Stimulated activated CD4-positive, alpha-beta T cell treated with anti-CD3 and anti-CD28 coated beads, Interleukin-4, amount 100 ng/mL, for 1 hour (primary cell): ENCODE results near the gene CHST15.
"Not testable (repeated sequence)": the region's sequence is repeated elsewhere in the genome, so short reads cannot be mapped to it uniquely, and the experiment has no call there.

ENCODE experiments used
- DNase-seq: peaks from one replicate; pipeline ENCODE4 v3.0.0-alpha.2; 2020

CHST15 gene

DNA sequence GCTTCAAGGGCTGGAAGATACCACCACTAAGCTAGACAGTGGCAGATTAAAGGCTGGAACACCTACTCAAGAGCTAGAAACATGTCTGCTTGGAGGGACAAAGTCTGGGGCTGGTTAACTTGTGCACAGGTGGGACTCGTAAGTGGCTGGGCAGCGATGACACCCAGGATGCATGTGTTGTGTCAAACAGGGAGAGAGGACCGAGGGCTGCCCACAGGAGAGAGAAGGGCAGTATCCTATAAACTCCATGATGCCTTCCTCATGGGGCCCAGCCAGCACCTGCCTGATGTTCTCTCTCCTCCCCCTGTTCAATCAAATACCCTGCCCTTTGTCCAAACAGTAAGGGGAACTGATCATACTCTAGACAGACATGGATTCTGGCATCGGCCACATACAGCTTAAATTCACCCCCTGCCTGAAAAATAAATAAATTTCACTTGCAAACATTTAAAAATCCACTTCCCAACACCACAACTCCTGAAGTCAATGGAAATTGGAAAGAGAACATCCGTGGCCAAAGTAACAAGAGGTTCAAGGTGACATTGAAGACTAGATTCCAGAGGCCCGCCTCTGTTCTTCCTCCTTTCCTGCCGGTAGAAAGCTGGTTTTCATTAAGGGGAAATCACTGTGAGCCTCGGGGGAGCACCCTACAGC lies 50.6 kb downstream of the CHST15 start:
- no peak for DNase-seq

DNA sequence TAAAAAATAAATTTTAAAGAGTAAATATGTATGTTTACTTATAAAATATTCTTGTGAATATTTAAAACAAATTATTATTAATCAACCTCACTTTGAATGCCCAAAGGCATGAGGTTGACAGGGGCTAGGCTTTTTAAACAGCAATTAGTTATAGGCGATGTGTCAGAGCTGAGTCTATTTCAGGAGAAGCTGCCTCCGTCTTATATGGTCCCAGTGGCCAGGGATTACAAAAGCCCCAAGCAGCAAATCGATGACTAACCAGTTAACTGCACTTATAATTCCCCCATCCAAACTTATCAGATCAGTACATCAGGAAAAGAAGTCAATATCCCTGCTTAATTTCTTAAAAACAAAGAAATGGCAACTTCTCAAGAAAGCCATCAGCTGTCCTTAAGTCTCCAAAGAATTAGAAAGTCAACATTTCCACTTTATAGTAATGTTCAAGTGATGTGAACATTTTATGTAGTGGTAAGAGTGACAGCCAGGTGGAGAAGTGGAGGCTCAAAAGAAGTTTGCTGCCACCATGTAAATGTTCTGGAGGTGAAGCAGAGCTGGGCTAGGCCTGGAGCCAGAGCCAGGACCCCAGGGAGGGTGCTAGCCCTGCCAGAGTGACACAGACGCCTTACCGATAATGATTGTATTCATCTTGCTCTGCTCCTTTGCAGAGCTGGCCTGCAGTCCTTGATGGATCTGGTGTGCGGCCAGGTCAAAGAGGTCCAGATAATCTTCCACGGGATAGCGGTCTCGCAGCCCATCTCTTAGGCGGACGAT lies 51.5 kb downstream of the CHST15 start:
- DNase-seq = no peak

DNA sequence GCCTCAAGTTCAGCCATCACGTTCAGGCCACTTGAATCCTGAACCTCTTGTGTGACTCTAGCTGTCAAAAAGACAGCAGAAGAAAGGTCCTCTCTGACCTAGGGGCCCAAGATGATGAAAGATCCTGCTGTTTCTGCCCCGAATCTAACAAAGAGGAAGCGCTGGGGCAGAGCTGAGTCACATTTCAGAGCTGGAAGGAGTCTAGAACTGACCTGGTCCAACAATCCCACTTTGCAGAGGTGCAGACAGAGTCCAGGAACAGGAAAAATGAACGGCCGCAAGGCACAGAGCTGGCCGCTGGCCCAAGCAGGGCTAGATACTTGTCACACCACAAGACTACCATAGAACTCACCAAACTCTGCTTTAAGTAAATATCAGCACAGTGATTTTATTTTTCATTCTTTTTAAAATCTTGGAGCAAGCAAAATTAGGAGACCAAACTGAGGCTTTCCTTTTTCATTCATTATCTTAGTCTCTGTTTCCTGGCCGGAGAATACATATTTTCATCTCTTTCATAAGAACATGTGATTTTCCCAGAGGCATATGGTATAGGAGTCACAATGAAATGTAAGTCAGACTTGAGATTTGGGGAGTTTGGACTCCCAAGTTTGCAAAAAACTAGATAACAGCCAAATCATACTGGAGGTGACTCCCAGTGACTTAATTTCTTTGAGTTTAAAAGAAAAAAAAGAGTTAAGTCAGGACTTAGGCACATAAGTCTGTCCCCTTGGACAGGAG lies 52.8 kb downstream of the CHST15 start:
- no peak for DNase-seq

DNA sequence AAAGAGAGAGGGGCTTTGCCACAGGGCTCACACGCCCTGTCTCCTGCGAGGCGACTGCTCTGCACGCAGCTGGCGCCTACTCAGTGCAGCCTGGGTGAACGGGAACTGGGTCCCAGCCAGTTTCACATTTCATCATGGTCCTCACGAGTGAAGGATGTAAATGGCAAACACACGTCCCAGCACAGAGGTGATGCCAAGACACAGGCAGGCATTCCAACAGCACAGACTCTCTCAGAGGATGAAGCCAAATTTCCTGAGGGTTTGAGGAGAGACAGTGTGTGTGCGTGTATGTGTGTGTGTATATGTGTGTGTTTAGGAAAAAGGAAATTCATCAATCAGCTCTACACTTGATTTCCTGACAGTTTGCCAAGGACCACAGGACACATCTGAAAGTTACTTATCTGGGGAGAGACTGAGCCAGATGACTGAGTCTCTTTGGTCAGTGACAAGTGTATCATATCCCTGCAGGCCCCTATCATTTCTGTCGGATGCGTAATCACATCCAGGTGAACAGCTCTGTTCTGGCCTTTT lies 53.9 kb downstream of the CHST15 start:
- DNase-seq = no peak

DNA sequence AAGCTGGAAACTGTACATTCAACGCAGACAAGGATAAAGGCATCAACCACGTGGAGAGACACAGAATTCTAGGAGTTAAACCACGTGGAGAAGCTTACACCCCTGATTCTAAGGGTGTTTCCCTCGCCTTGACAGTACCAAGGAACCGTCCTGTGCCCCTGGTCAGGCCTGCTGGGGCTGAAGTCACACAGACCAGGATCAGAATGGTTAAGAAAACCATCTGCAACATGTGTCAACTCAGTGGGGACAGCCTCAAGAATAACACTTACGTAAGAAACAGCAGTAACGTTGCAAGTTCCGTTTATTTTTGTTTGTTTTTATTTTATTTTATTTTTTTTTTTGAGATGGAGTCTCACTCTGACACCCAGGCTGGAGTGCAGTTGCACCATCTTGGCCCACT lies 55.6 kb downstream of the CHST15 start:
- DNase-seq = no peak

DNA sequence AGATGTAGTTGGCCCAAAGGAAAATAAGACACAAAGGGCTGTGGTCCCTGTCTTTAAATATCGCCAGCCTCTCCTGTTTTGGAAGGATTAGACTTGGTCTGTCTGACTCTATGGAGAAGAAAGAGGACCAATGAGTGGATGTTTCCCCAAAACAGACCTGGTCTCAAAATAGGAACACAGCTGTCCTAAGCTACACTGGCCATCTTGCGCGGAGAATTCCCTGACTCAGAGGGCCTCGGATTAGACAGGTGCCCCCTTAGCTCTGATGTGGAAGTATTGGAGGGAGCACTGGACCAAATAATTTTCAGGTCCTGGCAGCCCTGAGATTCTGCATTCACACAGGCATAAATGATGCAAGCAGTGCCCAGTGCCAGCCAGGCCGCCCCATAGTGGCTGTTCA lies 56.1 kb downstream of the CHST15 start:
- DNase-seq = no peak

DNA sequence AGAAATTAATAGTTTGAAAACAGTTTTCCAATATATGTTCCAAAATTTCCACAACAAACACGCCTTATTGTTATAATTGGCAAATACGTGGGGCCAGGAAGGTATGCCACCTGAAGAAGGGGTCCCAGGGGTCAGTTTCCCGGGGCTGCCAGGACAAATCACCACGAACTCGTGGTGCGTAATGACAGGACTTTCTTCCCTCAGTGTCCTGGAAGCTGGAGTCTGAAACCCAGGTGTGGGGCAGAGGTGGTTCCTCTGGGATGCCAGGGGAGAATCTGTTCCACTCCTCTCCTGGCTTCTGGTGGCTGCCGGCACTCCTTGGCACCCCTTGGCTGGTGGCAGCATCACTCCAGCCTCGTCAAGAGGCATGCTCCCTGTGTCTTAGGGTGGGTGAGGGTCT lies 56.7 kb downstream of the CHST15 start:
- no peak for DNase-seq

DNA sequence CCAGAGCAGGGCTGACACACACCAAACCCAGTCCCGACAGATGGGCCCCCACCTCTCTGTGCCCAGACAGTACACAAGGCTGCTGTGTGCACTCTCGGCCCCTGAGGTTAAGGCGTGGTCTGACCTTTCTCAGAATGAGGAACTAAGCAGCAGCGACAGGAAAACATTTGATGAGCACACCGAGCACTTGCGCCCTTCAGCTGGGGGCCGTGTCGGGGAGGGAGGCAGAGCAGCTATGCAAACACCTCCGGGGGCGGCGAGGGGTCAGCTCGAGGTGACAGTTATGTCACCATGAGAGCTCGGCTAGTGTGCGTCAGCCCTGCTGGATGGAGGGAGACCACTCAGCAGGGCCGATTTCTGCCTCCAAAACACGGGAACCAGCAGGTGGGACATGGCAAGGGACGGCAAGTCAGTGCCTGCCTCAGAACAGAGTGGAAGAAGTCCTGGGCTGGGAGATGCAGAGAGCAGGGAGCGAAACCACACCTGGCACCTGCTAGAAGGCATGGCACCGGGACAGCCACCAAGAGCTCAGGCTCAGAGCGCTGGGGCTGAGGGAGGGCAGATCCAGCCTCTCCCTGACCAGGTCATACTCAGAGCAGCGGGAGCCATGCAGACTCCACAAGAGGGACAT lies 57.4 kb downstream of the CHST15 start:
- DNase-seq = no peak

DNA sequence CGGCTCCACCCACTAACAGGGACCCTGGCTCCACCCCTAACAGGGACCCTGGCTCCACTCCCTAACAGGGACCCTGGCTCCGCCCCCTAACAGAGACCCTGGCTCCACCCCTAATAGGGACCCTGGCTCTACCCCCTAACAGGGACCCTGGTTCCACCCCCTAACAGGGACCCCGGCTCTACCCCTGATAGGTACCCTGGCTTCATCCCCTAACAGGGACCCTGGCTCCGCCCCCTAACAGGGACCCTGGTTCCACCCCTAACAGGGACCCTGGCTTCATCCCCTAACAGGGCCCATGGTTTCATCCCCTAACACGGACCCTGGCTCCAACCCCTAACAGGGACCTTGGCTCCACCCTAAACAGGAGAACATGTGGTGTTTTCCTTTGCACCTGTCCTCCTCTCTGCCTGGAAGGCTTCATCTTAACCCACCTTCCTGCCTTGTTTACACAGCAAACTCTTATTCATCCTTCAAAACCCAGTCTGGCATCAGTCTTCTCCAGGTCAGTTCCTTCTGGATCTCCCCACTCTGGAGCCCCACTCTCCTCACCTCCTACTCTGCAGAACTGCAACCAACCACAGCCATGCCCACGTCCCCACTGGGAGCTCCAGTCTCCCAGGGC lies 58.0 kb downstream of the CHST15 start:
- DNase-seq = no peak

DNA sequence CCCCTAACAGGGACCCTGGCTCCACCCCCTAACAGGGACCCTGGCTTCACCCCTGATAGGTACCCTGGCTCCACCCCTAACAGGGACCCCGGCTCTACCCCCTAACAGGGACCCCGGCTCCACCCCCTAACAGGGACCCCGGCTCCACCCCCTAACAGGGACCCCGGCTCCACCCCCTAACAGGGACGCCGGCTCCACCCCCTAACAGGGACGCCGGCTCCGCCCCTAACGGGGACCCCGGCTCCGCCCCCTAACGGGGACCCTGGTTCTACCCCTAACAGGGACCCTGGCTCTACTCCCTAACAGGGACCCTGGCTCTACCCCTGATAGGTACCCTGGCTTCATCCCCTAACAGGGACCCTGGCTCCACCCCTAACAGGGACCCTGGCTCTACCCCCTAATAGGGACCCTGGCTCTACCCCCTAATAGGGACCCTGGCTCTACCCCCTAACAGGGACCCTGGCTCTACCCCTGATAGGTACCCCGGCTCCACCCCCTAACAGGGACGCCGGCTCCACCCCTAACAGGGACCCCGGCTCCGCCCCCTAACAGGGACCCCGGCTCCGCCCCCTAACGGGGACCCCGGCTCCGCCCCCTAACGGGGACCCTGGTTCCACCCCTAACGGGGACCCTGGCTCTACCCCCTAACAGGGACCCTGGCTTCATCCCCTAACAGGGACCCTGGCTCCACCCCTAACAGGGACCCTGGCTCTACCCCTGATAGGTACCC lies 58.7 kb downstream of the CHST15 start:
- DNase-seq = not testable (repeated sequence)

DNA sequence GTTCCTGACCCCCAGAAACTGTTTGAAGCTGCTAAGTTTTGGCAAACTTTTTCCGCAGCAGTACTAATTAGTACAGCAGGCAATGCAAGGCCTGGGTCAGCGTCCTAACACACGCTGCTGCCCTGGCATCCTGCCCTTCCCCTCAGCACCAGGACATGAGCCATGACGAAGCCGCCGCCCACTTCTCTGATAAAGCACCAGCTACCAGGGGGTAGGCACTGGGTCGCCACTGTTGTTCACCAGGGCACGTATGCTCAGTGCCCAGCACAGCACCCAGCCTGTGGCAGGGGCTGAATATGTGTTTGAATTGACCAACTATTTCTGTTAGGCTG lies 59.5 kb downstream of the CHST15 start:
- no peak for DNase-seq

DNA sequence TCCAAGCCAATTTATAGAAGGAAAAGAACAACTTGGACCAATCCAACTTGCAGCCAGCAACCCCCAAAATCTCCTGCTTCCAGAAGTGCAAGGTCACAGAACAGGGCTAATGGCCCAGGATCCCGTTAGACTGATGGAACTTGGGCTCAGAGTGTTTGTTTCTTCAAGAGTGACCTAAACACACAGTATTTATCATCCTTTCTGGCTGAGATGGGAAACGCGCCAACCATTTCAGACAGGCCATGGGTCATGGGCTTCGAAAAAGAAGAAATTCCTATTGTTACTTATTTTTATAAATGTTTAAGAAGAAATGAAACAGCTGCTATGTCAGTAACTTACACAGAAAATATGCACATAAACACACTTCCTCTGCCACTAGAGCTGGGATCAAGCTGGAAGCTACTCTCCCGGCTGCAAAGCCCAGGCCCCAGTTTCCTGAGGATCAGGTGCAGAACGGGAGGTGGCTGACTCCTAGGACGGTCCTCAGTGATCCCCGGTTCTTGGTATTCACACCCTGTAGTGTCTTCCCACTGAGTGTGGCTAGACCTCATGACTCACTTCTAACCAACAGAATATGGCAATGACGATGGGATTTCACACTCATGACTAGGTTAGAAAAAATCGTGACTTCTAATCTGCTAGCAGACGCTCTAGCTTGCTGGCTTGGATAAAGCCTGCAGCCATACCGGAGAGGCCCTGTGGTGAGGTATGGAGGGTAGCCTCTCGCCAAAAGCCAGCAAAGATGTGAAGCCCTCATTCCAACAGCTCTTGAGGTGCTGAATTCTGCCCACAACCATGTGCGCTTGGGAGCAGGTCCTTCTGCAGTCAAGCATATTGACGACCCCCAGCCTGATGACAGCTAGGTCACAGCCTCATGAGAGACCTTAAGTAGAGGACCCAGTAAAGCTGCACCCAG lies 60.2 kb downstream of the CHST15 start:
- DNase-seq = no peak

DNA sequence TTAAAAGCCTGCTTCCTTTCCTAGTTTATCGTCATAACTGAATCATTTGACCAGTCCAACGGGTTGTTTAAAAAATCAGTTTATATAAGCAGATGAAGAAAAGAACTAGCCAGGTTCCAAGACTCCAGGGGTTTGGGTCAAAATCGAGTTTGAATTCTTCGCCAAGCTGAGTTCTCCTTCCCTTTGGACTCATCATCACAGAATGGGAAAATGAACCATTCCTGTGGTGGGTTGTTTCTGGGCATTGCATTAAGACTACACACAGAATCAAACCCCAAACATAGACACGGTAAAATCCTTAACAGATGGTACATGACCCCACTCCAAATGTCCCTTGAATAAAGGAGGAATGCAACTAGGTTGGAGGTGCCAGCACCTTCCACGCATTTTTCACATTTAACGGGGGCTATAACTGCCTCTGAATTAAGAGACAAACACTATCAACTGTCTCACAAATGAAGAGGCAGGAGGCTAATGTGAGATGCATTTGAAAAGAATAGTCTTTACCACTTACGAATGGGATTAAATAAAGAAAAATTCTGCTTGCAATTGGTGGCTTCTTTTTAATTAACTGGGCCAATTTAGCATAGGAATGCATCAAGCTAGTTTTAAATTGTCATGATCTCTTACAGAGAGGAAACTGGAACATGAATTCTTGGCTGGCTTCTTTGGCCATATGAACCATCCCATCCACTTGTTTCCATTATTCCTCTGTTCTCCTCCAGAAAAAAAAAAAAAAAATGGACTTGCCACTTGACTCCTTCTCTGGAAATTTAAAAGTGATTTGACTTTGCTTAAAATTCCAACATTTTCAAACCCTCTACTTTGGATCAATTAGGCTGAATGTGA lies 61.1 kb downstream of the CHST15 start:
- DNase-seq = no peak

DNA sequence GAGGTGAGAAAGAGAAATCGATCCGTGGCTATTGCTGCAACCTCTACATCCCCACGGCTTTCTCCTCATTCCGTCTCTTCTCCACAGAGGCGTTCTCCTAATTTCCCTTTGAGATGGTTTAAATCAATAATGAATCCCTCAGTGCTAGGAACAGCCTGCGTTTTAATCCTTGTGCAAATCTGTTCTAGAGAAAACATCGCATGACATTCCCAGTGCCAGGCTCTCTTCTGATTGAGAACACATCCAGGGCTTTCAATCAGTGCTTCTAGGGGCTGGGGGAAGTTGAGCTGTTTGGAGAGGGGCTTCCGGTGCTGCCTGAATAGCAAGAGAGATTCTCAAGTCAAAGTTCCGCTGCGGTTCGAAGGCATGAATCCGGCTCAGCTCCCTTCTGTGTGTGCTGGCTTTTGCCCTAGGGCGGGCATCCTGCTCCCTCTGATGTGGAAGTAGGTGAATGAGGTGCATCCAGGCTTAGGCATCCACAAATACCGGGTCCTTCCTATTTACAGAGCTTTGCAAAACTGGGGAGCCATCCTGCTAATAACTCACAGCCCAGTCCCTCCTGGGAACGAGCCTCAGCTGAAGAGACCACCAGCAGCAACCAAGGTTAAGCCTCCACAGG lies 62.8 kb downstream of the CHST15 start:
- DNase-seq = no peak

DNA sequence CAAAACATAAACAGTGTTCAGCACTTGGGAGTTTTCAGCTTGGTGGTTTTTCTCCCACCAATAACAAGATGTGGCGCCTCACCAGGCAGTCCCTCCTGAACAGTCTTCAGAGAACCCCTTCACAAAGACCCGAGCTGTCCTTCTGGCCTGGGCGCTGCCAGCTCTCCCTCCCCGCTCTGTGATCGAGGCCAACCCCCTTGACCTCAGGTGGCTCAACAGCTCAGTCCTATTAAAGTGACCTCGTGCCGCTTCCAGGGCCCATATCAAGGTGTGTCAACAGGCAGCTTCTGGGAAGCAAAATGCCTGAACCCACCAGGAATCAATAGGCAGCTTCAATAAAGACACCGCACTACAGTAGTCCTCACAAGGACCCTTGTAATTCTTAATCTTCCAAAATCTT lies 63.3 kb downstream of the CHST15 start:
- no peak for DNase-seq

DNA sequence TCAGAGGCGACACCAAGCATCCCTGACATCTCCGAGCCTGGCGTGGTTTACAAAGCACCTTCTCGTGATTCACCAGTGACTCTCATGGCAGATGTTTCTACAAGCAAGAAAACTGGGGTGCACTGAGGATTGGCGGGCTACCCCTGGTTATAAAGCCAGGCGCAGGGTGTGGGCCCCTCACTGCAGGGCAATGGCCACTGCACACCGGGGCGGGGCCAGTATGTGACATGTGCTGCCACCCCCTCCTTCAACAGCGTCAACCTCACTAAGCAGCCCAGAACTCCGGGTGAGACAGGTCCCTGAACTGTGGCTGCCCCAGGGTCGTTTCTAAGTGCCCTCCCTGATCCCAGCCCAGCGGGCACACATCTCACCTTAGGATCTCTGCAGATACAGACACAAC lies 63.8 kb downstream of the CHST15 start:
- DNase-seq = no peak

DNA sequence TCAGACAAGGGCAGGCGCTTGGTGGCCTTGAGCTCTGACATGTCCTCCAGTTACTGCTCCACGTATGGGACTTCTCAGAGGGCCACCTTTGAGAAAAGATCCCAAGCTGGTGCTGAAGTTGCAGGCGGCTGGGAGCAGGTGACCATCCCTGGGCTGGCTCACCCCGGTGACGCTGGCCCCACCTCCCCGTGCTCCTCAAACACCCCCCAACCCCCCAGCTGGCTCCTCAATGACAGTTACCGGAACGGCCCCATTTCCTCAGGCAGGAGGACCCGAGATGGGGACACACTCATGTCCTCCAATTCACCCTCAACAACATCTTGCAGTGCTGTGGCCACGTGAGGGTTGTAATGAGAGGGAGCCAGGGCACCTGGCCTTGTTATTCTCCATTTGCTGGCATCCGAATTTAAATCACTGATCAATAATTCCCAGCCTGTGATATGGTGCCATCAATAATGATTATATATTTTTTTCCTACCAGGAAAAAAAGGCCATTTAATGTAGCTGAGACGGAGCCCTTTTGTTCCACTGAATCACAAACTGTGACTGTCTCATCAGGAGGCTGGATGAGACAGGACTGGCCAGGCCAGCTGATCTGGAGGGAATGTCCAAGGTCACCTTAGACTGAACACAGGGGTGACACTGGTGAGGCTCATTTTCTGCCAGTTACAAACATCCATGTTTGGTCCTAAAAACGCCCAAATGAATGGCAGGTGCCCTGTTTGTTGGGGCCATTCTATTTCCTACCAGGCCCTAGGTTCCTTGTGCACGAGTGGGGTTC lies 64.5 kb downstream of the CHST15 start:
- no peak for DNase-seq

DNA sequence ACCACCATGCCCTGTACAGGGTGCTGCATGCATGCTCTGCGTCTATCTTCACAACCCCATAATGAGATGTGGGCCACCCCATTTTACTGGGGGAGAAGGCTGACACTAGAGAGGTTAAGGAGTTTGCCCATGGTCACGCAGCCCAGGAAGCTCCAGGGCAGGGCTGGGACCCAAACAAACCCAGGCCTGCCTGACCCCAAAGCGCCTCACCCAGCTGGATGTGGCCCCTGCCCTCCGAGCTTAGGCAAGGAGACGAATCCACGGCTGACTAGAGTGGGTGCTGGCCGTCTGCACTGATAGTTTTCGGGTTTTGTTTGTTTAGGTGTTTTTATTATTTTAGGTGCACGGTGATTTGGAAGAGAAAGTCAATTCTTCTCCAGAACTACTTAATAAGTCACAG lies 65.7 kb downstream of the CHST15 start:
- no peak for DNase-seq
